ENCODE data around the gene ERRFI1. TPM values are rescaled to one million over a fixed set of nuclear protein-coding genes. Genes with fewer than 3 reads are reported as not detected.

The ERRFI1 gene
- total RNA-seq, 1 donor = 106 TPM

- no peak for TF ChIP-seq CTCF (IDR thresholded peaks at IDR 0.05; ENCODE audit: insufficient read depth, low read length)
- DNase-seq (ENCODE audit: low read depth) = no peak
- H3K4me3 ChIP-seq (ENCODE audit: low read depth, low read length) = peak overlapping the region; percentile 86
These were observed 2.2 kb downstream of the ERRFI1 start for GRCh38 chr1:8023995-8024313.

GRCh38 chr1:8023287-8023994 is 2.7 kb downstream of the ERRFI1 start:
- no peak for TF ChIP-seq CTCF (IDR thresholded peaks at IDR 0.05; ENCODE audit: insufficient read depth, low read length)
- no peak for DNase-seq (ENCODE audit: low read depth)
- peak overlapping the region; percentile 86 for H3K4me3 ChIP-seq (ENCODE audit: low read depth, low read length)

- peak overlapping the region; percentile 86 for H3K4me3 ChIP-seq (ENCODE audit: low read depth, low read length)
- no peak for TF ChIP-seq CTCF (IDR thresholded peaks at IDR 0.05; ENCODE audit: insufficient read depth, low read length)
- DNase-seq (ENCODE audit: low read depth) = no peak
These were observed 3.5 kb downstream of the ERRFI1 start for GRCh38 chr1:8022395-8023286.

- no peak for DNase-seq (ENCODE audit: low read depth)
- peak overlapping the region; percentile 38 for H3K4me3 ChIP-seq (ENCODE audit: low read depth, low read length)
- no peak for TF ChIP-seq CTCF (IDR thresholded peaks at IDR 0.05; ENCODE audit: insufficient read depth, low read length)
These were observed 4.3 kb downstream of the ERRFI1 start for GRCh38 chr1:8021676-8022266.

- peak; percentile 55 for DNase-seq (ENCODE audit: low read depth)
- TF ChIP-seq CTCF (IDR thresholded peaks at IDR 0.05; ENCODE audit: insufficient read depth, low read length) = no peak
- no peak overlapping the region for H3K4me3 ChIP-seq (ENCODE audit: low read depth, low read length)
These were observed 6.1 kb downstream of the ERRFI1 start for GRCh38 chr1:8020032-8020431.

GRCh38 chr1:8019229-8019620 is 6.9 kb downstream of the ERRFI1 start:
- no peak for DNase-seq (ENCODE audit: low read depth)
- TF ChIP-seq CTCF (IDR thresholded peaks at IDR 0.05; ENCODE audit: insufficient read depth, low read length) = no peak
- H3K4me3 ChIP-seq (ENCODE audit: low read depth, low read length) = no peak overlapping the region
